HepG2 (cell line): ENCODE data around the gene ARHGEF4. TPM values are rescaled to one million over a fixed set of nuclear protein-coding genes. Genes with fewer than 3 reads are reported as not detected.

Source experiments
- ATAC-seq: fragments of 200-7000 bp; cut with Tn5 transposase; 3 replicates; pipeline ENCODE4 v1.9.1; 2020; ENCODE audit warnings: mild to moderate bottlenecking, moderate library complexity
- BruUV-seq: library from RNA; stranded (reverse); fragments of 400-500 nt; replicated peaks from 2 replicates; lab custom pipeline; 2021; lab: Mats Ljungman, UMichigan
- CTCF ChIA-PET: fragments of 300-600 bp; formaldehyde crosslinking; extraction: SDS; loops from one replicate; lab custom pipeline; 2021; ENCODE audit warnings: low total read pairs, inconsistent platforms, low intra/inter-chr PET ratio; lab: Yijun Ruan, JAX
- POLR2A ChIA-PET: fragments of 350-600 bp; sonication (Branson Sonifier 250); formaldehyde crosslinking; loops from one replicate; lab custom pipeline; 2020; ENCODE audit warnings: antibody characterized with exemption, inconsistent platforms; lab: Yijun Ruan, JAX
- DNase-seq: peaks from one replicate; pipeline ENCODE4 v3.0.0-alpha.2; 2015; ENCODE audit warnings: low spot score
- FAIRE-seq: peaks from 3 replicates; lab custom pipeline; 2011; peaks lifted over from hg19 to GRCh38; lab: Jason Lieb, UNC
- H2AFZ ChIP-seq: one replicate; pipeline ENCODE4 v1.6.1; 2011; ENCODE audit warnings: low read length, inconsistent platforms
- H3K27ac ChIP-seq: fragments of 300-600 bp; 3 replicates; pipeline ENCODE4 v1.8.0; 2011; ENCODE audit warnings: mixed run types, mild to moderate bottlenecking, mixed read lengths, low read length, inconsistent platforms; ENCODE audit not compliant: insufficient read depth; ENCODE audit errors: extremely low read length
- H3K27me3 ChIP-seq, 2 experiments: fragments of 200-600 bp in 1 of 2; 2 replicates in 1 of 2; 3 replicates in 1 of 2; pipeline versions ENCODE4 v1.6.0 to v1.8.0; 2011; ENCODE audit warnings: low read length in 2 of 2, mild to moderate bottlenecking in 2 of 2, moderate library complexity in 2 of 2, inconsistent platforms in 1 of 2; ENCODE audit not compliant: insufficient read depth in 2 of 2, control insufficient read depth in 1 of 2
- H3K36me3 ChIP-seq, 2 experiments: fragments of 200-600 bp in 1 of 2; replicated peaks in 1 of 2; 2 replicates in 1 of 2; 3 replicates in 1 of 2; pipeline versions ENCODE4 v1.5.1 to v1.8.0; 2011; ENCODE audit warnings: low read length in 2 of 2, inconsistent platforms in 1 of 2; ENCODE audit not compliant: insufficient read depth in 2 of 2, control insufficient read depth in 1 of 2
- H3K4me1 ChIP-seq: 2 replicates; pipeline ENCODE4 v1.5.1; 2012; ENCODE audit warnings: low read length, inconsistent platforms; ENCODE audit not compliant: insufficient read depth
- H3K4me2 ChIP-seq: 2 replicates; pipeline ENCODE4 v1.6.0; 2011; ENCODE audit warnings: low read depth, low read length, inconsistent platforms
- H3K4me3 ChIP-seq, 3 experiments: fragments of 200-600 bp in 1 of 3; sonication (generic), shearing (Covaris generic) in 1 of 3; replicated peaks in 1 of 3; 2 replicates each; pipeline ENCODE4 v1.5.1; 2011 to 2016; ENCODE audit warnings: low read length in 3 of 3, inconsistent platforms in 2 of 3, low read depth in 2 of 3, mild to moderate bottlenecking in 2 of 3, control low read depth in 1 of 3, mixed read lengths in 1 of 3; ENCODE audit not compliant: insufficient read depth in 1 of 3
- H3K79me2 ChIP-seq: one replicate; pipeline ENCODE4 v1.6.1; 2011; ENCODE audit warnings: low read length, inconsistent platforms; ENCODE audit not compliant: insufficient read depth
- H3K9ac ChIP-seq: 2 replicates; pipeline ENCODE4 v1.6.0; 2011; ENCODE audit warnings: mild to moderate bottlenecking, low read depth, low read length, inconsistent platforms; ENCODE audit not compliant: insufficient read depth
- H3K9me3 ChIP-seq: 2 replicates; pipeline ENCODE4 v1.5.1; 2012; ENCODE audit warnings: mild to moderate bottlenecking, low read length
- H4K20me1 ChIP-seq: 2 replicates; pipeline ENCODE4 v1.6.0; 2011; ENCODE audit warnings: inconsistent platforms, mild to moderate bottlenecking, low read length, moderate library complexity; ENCODE audit not compliant: insufficient read depth
- BRD4 ChIP-seq: sonication (generic); formaldehyde crosslinking; IDR thresholded peaks from 2 replicates; pipeline ENCODE4 v1.4.0; 2020; ENCODE audit warnings: missing genetic modification reagents
- FOXA3 ChIP-seq: IDR thresholded peaks from 2 replicates; pipeline ENCODE4 v1.6.1; 2016; ENCODE audit warnings: missing genetic modification reagents, missing compliant biosample characterization
- GABPB1 ChIP-seq: IDR thresholded peaks from 2 replicates; pipeline ENCODE4 v1.6.1; 2016; ENCODE audit warnings: mild to moderate bottlenecking, missing genetic modification reagents, moderate library complexity, missing compliant biosample characterization
- NFKBIZ ChIP-seq: IDR thresholded peaks from 2 replicates; pipeline ENCODE4 v1.6.1; 2018; ENCODE audit warnings: missing genetic modification reagents, missing compliant biosample characterization
- NR2F6 ChIP-seq, 2 experiments: IDR thresholded peaks; 2 replicates each; pipeline ENCODE4 v1.6.1; 2016; ENCODE audit warnings: antibody characterized with exemption in 1 of 2, mild to moderate bottlenecking in 1 of 2
- RFXAP ChIP-seq: sonication (generic); formaldehyde crosslinking; IDR thresholded peaks from 2 replicates; pipeline ENCODE4 v1.4.0; 2020; ENCODE audit warnings: missing genetic modification reagents, borderline replicate concordance
- SP4 ChIP-seq: sonication (generic); formaldehyde crosslinking; IDR thresholded peaks from 2 replicates; pipeline ENCODE4 v1.8.1; 2023; ENCODE audit warnings: mild to moderate bottlenecking, missing genetic modification reagents
- ZFP36L1 ChIP-seq: sonication (generic); formaldehyde crosslinking; IDR thresholded peaks from 2 replicates; pipeline ENCODE4 v1.8.0; 2022; ENCODE audit warnings: mild to moderate bottlenecking, missing genetic modification reagents, moderate library complexity
- ZMYM3 ChIP-seq: sonication (generic); formaldehyde crosslinking; IDR thresholded peaks from 2 replicates; pipeline ENCODE4 v1.5.1; 2020; ENCODE audit warnings: mild to moderate bottlenecking, missing genetic modification reagents
- ZNF124 ChIP-seq: sonication (generic); formaldehyde crosslinking; IDR thresholded peaks from 2 replicates; pipeline ENCODE4 v1.4.0; 2020; ENCODE audit warnings: missing genetic modification reagents
- ZNF24 ChIP-seq: fragments of 450-650 bp; IDR thresholded peaks from 2 replicates; pipeline ENCODE4 v1.6.1; 2017; ENCODE audit warnings: antibody characterized with exemption, mild to moderate bottlenecking
- ZNF350 ChIP-seq: sonication (generic); formaldehyde crosslinking; IDR thresholded peaks from 2 replicates; pipeline ENCODE4 v1.4.0; 2020; ENCODE audit warnings: mild to moderate bottlenecking, low read depth, missing genetic modification reagents, borderline replicate concordance
- ZNF510 ChIP-seq: sonication (generic); formaldehyde crosslinking; IDR thresholded peaks from 2 replicates; pipeline ENCODE4 v1.4.0; 2020; ENCODE audit warnings: low read depth, mild to moderate bottlenecking, missing genetic modification reagents
- ZNF614 ChIP-seq: IDR thresholded peaks from 2 replicates; pipeline ENCODE4 v1.6.1; 2018; ENCODE audit warnings: missing biosample characterization, missing genetic modification reagents, inconsistent platforms, borderline replicate concordance
- ZNF678 ChIP-seq: sonication (generic); formaldehyde crosslinking; IDR thresholded peaks from 2 replicates; pipeline ENCODE4 v1.4.0; 2020; ENCODE audit warnings: mild to moderate bottlenecking, missing genetic modification reagents
- ZNF724P ChIP-seq: sonication (generic); formaldehyde crosslinking; IDR thresholded peaks from 2 replicates; pipeline ENCODE4 v1.8.0; 2022; ENCODE audit warnings: missing genetic modification reagents, borderline replicate concordance
- WGBS: methylation state at CpG from one replicate; pipeline ENCODE4 v1.1.6; 2017; ENCODE audit warnings: low lambda C conversion rate; 5-methylcytosine and 5-hydroxymethylcytosine counted together
- in situ Hi-C: cut with HindIII; loops from 2 replicates; pipeline ENCODE4 v1.10.0; 2017; ENCODE audit warnings: low pct_unique_long_range_greater_than_20kb; ENCODE audit not compliant: extremely low pct_ligation_motif_present
- intact Hi-C: fragments of 100-400 bp; cut with micrococcal nuclease; formaldehyde crosslinking; loops from one replicate; pipeline ENCODE4 v1.10.0; 2022; ENCODE audit not compliant: unreplicated experiment
- polyA plus RNA-seq, 8 experiments: library from polyadenylated mRNA; depleted of rRNA in 3 of 8; stranded (reverse) in 7 of 8; unstranded in 1 of 8; fragments of >200 nt; fragmentation: Illumina TruSeq in 4 of 8; extraction: Trizol in 4 of 8; gene quantifications; 2 replicates each; pipeline versions ENCODE4 v1.2.1 to v1.2.3, GENCODE V29; 2011 to 2016; ENCODE audit warnings: low read depth in 4 of 8, missing spikeins in 1 of 8, mixed read lengths in 1 of 8; ENCODE audit not compliant: insufficient read depth in 1 of 8
- total RNA-seq, 5 experiments: library from RNA; depleted of rRNA; stranded (reverse); fragments of >200 nt; fragmentation: Illumina TruSeq; extraction: Trizol; gene quantifications; 2 replicates each; pipeline ENCODE4 v1.2.3, GENCODE V29; 2016; ENCODE audit warnings: low read depth in 1 of 5
- TF ChIP-seq, protein P1 (sequence below): sonication (generic); formaldehyde crosslinking; IDR thresholded peaks from 2 replicates; pipeline ENCODE4 v1.4.0; 2020; ENCODE audit warnings: missing genetic modification reagents

The ARHGEF4 gene
- total and polyA plus RNA-seq, 2 of the 13 experiments (the other 11 are each of a cell fraction or from before 2014, with no cell fraction given): 0.11 to 0.13 TPM

DNA sequence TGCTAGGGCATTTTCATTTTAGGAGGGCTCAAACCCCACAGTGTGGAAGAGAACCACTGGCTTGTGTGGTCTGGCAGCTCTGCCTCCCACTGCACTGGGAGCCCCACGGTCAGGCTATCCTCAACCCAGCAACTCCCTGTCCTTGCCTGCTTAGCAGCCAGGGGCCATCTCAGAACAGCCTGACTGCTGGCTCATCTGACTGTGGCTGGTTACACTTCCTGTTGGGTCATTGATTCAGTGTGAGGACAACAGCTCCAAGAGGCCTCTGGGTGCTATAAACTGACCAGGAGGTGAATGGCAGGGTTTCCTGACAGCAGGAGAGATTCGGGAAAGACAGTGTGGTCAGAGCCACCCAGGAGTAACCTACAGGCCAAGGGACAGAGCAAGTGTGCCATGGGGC is 41.3 kb upstream of the ARHGEF4 start (continued):
- TF ChIP-seq NR2F6 (IDR thresholded peaks at IDR 0.05) (no peak), NR2F6 (CRISPR knock-in tag; IDR thresholded peaks at IDR 0.05) (no peak), ZFP36L1 (CRISPR knock-in tag) (no peak), ZNF24 (no peak), FOXA3 (CRISPR knock-in tag) (no peak), SP4 (CRISPR knock-in tag) (no peak)

DNA sequence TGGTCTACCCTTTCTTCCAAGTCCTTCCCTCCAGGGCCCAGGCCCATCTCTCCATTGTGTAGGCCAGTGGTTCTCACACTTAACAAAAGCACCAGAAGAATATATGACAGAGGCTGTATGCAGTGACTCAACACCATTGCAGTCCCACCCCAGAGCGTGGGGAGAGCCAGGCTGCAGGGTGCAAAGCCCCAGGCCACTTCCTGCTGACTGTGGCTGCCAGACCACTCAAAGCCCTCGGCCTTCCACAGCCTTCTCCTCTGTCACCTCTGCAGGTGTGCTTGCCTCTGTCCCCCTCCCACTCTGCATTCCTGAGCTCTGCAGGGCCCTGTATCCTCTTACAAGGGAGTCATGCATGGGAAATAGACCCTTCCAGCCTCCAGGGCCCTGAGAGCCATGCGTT is 40.4 kb upstream of the ARHGEF4 start:
- no peak for ATAC-seq
- peaks cover 4 to 17% of the 10 kb centered on the region in 2 experiments; a peak in 2 of 5 replicates for H3K27me3 ChIP-seq
- H3K79me2 ChIP-seq: no peaks in the 10 kb centered on the region
- ChIA-PET POLR2A (no interaction called here), CTCF (no interaction called here)
- no peak overlapping the region for H2AFZ ChIP-seq
- no peak overlapping the region for H3K4me2 ChIP-seq
- no TSS peak for BruUV-seq
- in situ Hi-C loops: no loop called here
- 0 out of 2 replicates have a peak, but pooled peaks cover 6% of the 10 kb centered on the region for H3K4me1 ChIP-seq
- WGBS: 35% methylated on average over 3 of the region's 3 CpGs
- no peaks in the 10 kb centered on the region for H3K9me3 ChIP-seq
- no peak for FAIRE-seq
- no peaks in the 10 kb centered on the region for H4K20me1 ChIP-seq
- TF ChIP-seq ZNF614 (CRISPR knock-in tag) (no peak), RFXAP (no peak), ZNF124 (CRISPR knock-in tag) (no peak), GABPB1 (CRISPR knock-in tag) (no peak), NFKBIZ (CRISPR knock-in tag) (no peak), ZNF24 (no peak), ZMYM3 (CRISPR knock-in tag) (no peak), ZNF678 (CRISPR knock-in tag) (no peak), BRD4 (CRISPR knock-in tag) (no peak), ZNF350 (CRISPR knock-in tag) (no peak), ZNF510 (CRISPR knock-in tag) (no peak), ZNF724P (CRISPR knock-in tag) (no peak)
- TF ChIP-seq, protein P1, sequence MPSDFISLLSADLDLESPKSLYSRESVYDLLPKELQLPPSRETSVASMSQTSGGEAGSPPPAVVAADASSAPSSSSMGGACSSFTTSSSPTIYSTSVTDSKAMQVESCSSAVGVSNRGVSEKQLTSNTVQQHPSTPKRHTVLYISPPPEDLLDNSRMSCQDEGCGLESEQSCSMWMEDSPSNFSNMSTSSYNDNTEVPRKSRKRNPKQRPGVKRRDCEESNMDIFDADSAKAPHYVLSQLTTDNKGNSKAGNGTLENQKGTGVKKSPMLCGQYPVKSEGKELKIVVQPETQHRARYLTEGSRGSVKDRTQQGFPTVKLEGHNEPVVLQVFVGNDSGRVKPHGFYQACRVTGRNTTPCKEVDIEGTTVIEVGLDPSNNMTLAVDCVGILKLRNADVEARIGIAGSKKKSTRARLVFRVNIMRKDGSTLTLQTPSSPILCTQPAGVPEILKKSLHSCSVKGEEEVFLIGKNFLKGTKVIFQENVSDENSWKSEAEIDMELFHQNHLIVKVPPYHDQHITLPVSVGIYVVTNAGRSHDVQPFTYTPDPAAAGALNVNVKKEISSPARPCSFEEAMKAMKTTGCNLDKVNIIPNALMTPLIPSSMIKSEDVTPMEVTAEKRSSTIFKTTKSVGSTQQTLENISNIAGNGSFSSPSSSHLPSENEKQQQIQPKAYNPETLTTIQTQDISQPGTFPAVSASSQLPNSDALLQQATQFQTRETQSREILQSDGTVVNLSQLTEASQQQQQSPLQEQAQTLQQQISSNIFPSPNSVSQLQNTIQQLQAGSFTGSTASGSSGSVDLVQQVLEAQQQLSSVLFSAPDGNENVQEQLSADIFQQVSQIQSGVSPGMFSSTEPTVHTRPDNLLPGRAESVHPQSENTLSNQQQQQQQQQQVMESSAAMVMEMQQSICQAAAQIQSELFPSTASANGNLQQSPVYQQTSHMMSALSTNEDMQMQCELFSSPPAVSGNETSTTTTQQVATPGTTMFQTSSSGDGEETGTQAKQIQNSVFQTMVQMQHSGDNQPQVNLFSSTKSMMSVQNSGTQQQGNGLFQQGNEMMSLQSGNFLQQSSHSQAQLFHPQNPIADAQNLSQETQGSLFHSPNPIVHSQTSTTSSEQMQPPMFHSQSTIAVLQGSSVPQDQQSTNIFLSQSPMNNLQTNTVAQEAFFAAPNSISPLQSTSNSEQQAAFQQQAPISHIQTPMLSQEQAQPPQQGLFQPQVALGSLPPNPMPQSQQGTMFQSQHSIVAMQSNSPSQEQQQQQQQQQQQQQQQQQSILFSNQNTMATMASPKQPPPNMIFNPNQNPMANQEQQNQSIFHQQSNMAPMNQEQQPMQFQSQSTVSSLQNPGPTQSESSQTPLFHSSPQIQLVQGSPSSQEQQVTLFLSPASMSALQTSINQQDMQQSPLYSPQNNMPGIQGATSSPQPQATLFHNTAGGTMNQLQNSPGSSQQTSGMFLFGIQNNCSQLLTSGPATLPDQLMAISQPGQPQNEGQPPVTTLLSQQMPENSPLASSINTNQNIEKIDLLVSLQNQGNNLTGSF (CRISPR knock-in tag): no peak
- H3K4me3 ChIP-seq: no peak overlapping the region
- no peak for DNase-seq
- intact Hi-C loops: no loop called here
- H3K27ac ChIP-seq: no peak overlapping the region
- H3K36me3 ChIP-seq: no peaks in the 10 kb centered on the region
- H3K9ac ChIP-seq: no peak overlapping the region
